NT2/D1 (cell line): ENCODE data around the gene AFG3L2.

ENCODE experiments used
- YY1 ChIP-seq: IDR thresholded peaks from 2 replicates; pipeline ENCODE4 v1.6.1; 2011; ENCODE audit not compliant: insufficient read length, insufficient read depth
- ZNF274 ChIP-seq: IDR thresholded peaks from 2 replicates; pipeline ENCODE4 v1.6.1; 2011; ENCODE audit warnings: mild to moderate bottlenecking, low read depth, low read length

DNA sequence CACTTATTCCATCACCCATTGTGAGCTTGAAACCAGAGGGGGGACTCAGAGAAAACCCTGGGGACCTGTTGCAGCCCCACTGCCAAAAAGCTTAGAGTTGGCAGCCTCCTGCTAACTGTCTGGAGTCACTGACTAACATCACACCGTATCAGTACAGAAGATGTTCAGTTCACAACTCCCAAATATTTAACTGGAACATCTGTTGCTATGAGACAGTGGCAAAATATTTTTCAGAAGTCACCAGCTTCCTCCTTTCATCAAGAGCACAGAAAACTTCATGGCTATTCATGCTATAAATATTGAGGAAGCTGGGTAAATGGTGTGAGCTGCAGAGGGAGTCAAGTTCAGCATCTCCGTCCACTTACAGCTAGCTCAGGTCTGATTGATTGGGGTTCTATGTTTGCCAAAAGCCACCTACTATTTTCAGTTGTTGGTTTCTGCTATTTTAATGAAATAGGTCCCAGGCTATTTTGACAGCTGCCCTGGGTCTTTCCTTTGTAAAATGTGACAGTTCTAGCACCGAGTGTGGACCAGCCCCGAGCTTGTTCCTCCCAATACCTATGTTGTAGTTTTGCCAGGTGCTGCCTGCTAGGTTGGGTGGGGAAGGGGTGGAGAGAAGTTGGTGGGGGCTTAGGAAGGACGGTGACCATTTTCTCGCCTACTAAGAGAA lies 59.2 kb downstream of the AFG3L2 start:
- TF ChIP-seq YY1 (no peak), ZNF274 (no peak)
